Erythroblast (primary cell): Measurements from ENCODE around the gene SPRR3.
"Not testable (repeated sequence)": the region's sequence is repeated elsewhere in the genome, so short reads cannot be mapped to it uniquely, and the experiment has no call there.

Experiments used
- DNase-seq, 2 experiments: peaks; one replicate each; lab custom pipeline; 2025; lab: John Stamatoyannopoulos, UW
- GATA1 ChIP-seq: IDR thresholded peaks from 2 replicates; pipeline ENCODE4 v1.6.1; 2011; ENCODE audit warnings: low read depth, mild to moderate bottlenecking, control low read depth, low read length, moderate library complexity
- POLR2A ChIP-seq: IDR thresholded peaks from 2 replicates; pipeline ENCODE4 v1.6.1; 2011; ENCODE audit warnings: mild to moderate bottlenecking, low read length

Gene SPRR3

DNA sequence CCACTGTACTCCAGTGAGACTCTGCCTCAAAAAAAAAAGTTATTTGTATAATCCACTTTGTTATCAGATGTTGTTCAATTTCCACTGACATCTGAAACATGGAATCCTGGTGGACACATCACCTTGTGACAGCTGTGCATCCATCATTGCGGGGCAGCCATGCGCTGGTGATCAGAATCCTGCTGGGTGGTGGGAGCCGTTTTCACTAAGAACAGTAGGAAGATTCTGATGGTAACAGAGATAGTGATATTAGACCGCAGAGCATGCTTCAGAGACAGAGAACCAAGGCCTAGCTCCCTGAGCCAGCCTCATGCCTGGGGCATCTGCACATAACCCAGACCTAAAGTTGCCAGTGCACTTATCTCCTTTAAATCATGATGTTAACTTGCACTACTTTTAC, 3.1 kb upstream of the SPRR3 start:
- no peak for DNase-seq
- TF ChIP-seq POLR2A (no peak), GATA1 (no peak)

DNA sequence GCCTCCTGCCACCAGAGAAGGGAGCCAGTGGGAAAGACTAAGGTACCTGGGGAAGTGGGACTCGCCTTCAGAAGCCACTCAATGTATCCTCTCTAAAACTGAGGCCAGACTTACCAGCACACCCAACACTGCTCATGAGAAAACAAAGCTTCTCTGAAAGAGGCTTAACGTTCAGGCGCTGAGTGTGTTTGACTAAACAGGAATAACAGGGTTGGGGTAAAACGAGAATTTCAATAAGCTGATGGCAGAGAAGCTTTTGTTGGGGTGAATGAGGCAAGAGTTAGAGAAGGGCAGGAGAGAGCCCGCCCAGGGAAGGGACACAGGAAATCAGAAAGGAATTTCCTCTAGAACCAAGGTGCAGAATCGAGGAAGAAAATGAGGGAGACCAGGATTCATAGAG, 1.7 kb upstream of the SPRR3 start:
- TF ChIP-seq GATA1 (no peak), POLR2A (no peak)
- no peak for DNase-seq

DNA sequence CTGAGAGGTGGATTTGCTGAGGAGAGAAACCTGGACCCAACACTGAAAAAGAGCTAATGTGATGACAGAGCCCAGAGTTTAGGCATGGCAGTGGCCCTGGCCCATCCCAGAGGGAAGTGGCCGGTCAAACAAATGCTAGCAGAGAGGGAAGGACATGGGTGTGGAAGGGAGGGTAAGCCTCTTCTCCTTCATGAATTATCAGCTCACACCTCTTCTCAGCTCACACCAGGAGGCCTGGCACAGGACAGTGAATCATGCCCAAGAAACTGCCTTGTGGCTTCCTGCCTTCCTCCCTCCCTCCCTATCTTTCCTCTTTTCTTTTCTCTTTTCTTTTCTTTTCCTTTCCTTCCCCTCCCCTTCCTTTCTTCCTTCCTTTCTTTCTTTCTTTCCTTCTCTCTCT, 1.3 kb upstream of the SPRR3 start:
- TF ChIP-seq POLR2A = no peak
- no peak for TF ChIP-seq GATA1
- DNase-seq = no peak

DNA sequence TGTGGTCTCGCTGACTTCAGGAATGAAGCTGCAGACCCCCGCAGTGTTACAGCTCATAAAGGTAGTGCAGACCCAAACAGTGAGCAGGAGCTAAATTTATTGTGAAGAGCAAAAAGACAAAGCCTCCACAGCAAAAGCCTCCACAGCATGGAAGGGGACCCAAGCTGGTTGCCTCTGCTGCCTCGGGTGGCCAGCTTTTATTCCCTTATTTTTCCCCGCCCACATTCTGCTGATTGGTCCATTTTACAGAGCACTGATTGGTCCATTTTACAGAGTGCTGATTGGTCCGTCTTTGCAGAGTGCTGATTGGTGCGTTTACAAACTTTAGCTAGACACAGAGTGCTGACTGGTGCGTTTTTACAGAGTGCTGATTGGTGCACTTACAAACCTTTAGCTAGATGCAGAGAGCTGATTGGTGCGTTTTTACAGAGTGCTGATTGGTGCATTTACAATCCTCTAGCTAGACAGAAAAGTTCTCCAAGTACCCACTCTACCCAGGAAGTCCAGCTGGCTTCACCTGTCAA, 9.7 kb downstream of the SPRR3 start:
- peak; percentile 11 to 12 for DNase-seq

DNA sequence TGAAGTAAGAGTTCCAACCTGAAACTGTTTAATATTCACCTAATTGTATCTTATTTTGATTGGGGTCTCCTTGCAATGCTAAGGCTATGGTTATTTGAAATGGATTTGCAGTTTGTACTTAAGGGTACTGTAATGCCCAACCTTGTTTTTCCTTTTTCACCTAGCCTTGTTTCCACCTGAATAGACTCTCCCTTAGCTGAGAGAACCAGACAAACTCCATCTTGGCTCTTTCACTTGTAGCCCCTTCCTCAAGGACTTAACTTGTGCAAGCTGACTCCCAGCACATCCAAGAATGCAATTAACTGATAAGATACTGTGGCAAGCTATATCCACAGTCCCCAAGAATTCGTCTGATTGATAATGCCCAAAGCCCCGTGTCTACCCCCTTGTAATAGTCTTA, 20.3 kb downstream of the SPRR3 start:
- not testable (repeated sequence) for DNase-seq

DNA sequence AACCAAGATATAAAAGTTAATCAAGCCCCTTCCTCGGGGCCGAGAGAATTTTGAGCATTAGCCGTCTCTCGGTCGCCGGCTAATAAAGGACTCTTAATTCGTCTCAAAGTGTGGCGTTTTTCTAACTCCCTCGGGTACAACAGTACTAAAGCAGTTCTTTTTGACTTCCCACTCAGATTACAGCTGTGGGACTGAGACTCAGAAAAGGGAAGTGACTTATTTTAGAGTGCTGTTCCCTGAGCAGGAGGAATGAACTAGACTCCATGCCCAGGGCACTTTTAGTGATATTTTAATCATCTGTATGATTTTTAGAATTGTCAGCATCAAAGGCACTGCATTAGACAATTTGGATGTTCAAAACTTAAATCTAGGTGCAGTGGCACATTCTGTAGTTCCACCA, 20.8 kb downstream of the SPRR3 start:
- DNase-seq = not testable (repeated sequence)

DNA sequence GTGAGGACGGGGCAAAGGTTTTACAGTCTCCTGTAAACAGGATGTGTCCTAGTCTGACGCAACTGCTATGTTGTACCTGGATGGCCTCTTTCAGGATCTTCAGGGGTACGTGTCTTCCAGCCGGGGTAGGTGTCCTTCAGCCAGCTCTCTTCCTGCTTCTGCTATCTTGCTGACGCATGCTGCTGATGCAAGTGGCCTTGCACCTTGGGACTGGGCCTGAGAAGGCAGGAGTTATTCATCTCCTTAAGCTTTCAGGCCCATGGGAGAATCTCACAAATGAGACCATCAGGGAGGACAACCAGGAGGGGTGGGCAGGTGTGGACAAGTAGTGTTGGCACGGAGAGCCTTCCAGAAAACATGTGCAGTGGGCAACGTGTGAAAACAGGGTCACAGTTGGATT, 21.6 kb downstream of the SPRR3 start:
- DNase-seq = no peak
- no peak for TF ChIP-seq GATA1
- no peak for TF ChIP-seq POLR2A

DNA sequence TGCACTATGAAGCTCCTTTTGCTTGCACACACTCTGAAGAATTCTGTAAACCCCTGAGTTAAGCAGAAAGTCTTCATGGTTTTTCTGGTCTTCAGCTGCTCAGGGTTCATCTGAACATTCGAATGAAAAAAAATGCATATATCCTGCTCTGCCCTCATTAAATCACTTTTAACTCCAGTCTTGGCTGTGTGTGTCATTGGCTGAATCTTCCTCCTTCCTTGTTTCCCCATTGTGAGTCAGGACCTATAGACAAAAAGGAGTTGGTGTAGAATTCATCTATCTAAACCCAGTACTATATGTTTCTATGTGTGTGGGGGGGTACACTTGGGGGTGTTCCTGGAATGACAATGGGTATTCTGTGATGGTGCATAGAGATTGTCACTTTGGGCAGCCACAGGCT, 22.9 kb downstream of the SPRR3 start:
- no peak for DNase-seq

DNA sequence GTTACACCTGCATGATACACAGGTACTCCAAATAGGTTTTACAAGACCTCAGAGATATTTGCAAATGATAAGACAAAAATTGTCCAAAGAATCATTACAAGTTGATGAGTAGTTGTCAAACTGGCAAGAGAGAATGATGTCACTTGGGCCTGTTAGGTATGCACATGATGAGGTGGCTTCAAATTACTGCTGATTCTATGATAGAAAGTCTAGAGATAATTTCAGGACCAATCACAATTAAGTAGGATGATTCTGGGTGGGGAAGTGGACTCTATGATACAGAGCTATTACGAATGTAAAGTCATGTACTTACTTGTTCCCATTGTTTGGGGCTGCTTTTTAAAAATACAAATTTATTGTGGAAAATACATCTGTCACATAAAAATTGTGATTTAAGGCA, 24.2 kb downstream of the SPRR3 start:
- no peak for TF ChIP-seq POLR2A
- no peak for TF ChIP-seq GATA1
- no peak for DNase-seq

More for the DNA sequence above, 22.9 kb downstream of the SPRR3 start:
- TF ChIP-seq POLR2A (no peak), GATA1 (no peak)

DNA sequence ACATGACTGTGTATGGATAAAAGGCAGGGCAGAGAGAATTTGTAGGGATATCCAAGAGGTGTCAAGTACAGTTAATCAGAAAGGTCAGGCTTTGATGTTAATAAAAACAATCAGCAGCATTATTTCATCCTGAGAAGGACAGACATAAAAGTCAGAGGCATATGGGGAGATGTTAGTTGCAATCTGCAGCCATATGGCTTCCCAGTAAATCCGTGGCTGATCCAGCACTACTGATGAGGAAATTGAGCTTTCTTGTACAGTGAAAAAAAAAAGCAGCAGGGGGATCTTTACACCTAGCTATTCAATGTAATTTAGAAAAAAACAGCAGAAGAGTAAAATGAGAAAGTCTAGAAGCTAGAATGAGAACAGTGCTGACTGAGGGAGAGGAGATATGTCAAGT, 27.2 kb downstream of the SPRR3 start:
- DNase-seq = no peak
- TF ChIP-seq POLR2A (no peak), GATA1 (no peak)

DNA sequence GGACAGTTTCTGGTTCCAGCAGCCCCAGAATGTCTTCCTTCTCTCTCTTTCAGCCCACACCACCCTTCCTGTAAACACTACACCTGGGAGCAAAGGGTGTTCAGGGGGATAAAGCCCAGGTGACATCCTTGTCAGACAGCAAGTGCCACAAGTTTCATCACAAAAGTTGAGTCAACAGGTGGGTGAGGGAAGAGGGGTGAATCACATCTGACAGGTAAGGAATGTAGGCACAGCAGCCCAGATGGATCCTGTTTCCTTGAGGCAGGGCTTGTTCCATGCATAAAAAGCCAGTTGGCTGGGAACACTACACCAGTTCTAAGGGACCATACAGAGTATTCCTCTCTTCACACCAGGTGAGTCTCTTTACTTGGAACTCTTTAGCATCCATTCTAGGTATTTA, 29.3 kb downstream of the SPRR3 start, which contains the start of gene SPRR1B:
TSS of gene SPRR1B (plus strand) at position 309 of the 400 bp plus-strand sequence. CDS start 1,143 bp downstream, outside the sequence.
- TF ChIP-seq GATA1 = no peak
- TF ChIP-seq POLR2A = no peak

DNA sequence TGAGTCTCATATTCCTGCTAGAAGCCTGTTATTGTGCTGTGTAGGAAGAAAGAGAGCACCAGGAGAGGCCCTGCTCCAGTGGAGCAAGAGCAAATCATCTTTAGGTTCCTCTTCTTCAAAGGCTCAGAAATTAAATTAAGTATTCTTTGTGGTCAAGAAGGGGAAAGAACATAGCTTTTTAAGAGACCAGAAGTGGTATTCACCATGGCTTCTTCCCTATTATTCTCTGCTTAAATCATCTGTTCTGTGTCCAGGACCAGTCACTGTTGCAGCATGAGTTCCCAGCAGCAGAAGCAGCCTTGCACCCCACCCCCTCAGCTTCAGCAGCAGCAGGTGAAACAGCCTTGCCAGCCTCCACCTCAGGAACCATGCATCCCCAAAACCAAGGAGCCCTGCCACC, 30.5 kb downstream of the SPRR3 start:
- TF ChIP-seq POLR2A = no peak
- TF ChIP-seq GATA1 = no peak
- no peak for DNase-seq

More for the DNA sequence above, 29.3 kb downstream of the SPRR3 start, which contains the start of gene SPRR1B:
- DNase-seq = no peak

DNA sequence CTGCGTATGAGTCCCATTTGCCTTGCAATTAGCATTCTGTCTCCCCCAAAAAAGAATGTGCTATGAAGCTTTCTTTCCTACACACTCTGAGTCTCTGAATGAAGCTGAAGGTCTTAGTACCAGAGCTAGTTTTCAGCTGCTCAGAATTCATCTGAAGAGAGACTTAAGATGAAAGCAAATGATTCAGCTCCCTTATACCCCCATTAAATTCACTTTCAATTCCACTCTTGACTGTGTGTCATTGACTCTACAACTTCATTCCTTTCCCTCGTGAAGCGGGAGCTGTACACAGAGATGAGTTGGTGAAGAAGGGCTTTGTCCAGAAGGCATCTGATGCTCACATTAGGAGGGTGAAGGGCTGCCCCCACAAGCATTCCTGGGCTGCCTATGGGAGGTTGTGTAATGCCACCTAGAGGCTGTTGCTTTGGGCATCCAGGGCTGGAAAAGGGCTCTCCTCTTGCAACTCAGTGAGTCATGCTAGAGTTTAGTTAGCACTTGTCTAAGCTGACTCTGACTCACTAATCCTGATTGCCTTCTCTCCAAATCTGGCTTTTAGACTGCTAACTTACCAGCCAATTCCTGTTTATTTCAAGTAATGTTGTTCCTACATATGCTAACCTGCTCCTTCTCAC, 31.2 kb downstream of the SPRR3 start:
- DNase-seq = peak; percentile 4 to 11
- TF ChIP-seq GATA1 (no peak), POLR2A (no peak)

DNA sequence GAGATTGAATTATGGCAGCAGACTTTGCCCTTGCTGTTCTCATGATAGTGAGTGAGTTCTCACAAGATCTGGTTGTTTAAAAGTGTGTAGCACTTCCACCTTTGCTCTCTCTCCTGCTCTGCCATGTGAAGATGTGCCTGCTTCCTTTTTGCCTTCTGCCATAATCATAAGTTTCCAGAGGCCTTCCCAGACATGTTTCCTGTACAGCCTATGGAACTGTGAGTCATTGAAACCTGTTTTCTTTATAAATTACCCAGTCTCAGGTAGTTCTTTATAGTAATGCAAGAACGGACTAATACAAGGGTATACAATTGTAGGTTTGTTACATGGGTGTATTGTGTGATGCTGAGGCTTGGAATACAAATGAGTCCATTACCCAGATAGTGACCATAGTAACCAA, 33.7 kb downstream of the SPRR3 start:
- TF ChIP-seq GATA1 (no peak), POLR2A (no peak)
- DNase-seq = no peak

DNA sequence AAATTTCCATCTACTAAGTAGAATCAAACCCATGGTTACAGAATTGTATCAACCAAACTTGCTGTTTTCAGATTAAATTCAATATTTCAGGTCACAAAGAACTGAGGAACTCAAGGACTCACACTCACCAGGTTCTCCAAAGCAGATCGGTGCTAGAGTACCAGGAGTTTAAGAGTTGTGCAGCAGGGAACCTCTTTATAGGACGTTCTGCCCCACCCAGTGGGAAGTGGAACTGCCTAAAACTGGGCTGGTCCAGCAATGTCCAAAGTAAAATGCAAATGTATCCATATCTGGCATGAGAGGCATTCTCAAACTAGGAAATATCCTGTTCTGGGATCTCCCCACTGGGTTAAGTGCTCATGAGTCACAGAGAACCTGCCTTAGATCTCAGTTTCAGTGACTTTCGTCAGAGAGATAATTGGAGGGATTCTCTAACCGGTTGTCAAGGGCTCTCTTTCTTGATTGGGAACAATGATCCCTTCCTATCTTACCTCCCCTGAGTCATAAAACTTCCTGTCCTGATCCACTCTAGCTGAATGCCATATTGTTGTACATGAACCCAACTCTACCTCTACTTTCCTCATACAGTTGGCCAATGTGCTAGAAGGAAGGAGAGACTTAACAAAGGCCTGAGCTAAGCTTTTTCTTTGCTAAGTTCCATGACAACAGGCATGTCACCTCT, 39.5 kb downstream of the SPRR3 start, which contains the start of gene SPRR2D:
TSS of gene SPRR2D (minus strand) at position 171 of the 682 bp plus-strand sequence. CDS start 774 bp downstream, outside the sequence.
- DNase-seq = no peak
- TF ChIP-seq POLR2A = no peak
- TF ChIP-seq GATA1 = no peak
